Ectodermal cell (in vitro differentiated cells): Measurements from ENCODE around the gene IKZF1.

ENCODE experiments used
- H3K27ac ChIP-seq: 2 replicates; pipeline ENCODE4 v1.7.0; 2013; ENCODE audit warnings: mild to moderate bottlenecking, low read depth, low read length; ENCODE audit not compliant: insufficient read depth, poor library complexity, severe bottlenecking
- H3K27me3 ChIP-seq: 2 replicates; pipeline ENCODE4 v1.7.0; 2013; ENCODE audit warnings: mild to moderate bottlenecking, low read length; ENCODE audit not compliant: insufficient read depth, control insufficient read depth, poor library complexity, severe bottlenecking
- H3K36me3 ChIP-seq: one replicate; pipeline ENCODE4 v1.7.0; 2013; ENCODE audit warnings: low read length; ENCODE audit not compliant: control insufficient read depth, insufficient read depth
- H3K4me1 ChIP-seq: one replicate; pipeline ENCODE4 v1.7.0; 2013; ENCODE audit warnings: low read length; ENCODE audit not compliant: control insufficient read depth, insufficient read depth
- H3K4me3 ChIP-seq: 2 replicates; pipeline ENCODE4 v1.7.0; 2013; ENCODE audit warnings: low read depth, low read length, control low read depth; ENCODE audit not compliant: insufficient read depth
- H3K9me3 ChIP-seq: 2 replicates; pipeline ENCODE4 v1.7.0; 2013; ENCODE audit warnings: mild to moderate bottlenecking, low read length, moderate library complexity; ENCODE audit not compliant: control insufficient read depth
- WGBS, 2 experiments: methylation state at CpG; one replicate each; pipeline ENCODE4 v1.1.7; 2013; ENCODE audit warnings: missing lambda C conversion rate in 2 of 2; 5-methylcytosine and 5-hydroxymethylcytosine counted together

IKZF1 gene

GRCh38 chr7:50317697-50318669, 13.5 kb downstream of the IKZF1 start:
- Histone ChIP-seq H3K27me3 (no peaks in the 10 kb centered on the region), H3K4me3 (no peak overlapping the region), H3K27ac (no peak overlapping the region), H3K4me1 (peaks cover 18% of the 10 kb centered on the region), H3K36me3 (no peaks in the 10 kb centered on the region), H3K9me3 (no peaks in the 10 kb centered on the region)
- 94% methylated on average over 17 of the region's 17 CpGs for WGBS, 2 experiments

DNA sequence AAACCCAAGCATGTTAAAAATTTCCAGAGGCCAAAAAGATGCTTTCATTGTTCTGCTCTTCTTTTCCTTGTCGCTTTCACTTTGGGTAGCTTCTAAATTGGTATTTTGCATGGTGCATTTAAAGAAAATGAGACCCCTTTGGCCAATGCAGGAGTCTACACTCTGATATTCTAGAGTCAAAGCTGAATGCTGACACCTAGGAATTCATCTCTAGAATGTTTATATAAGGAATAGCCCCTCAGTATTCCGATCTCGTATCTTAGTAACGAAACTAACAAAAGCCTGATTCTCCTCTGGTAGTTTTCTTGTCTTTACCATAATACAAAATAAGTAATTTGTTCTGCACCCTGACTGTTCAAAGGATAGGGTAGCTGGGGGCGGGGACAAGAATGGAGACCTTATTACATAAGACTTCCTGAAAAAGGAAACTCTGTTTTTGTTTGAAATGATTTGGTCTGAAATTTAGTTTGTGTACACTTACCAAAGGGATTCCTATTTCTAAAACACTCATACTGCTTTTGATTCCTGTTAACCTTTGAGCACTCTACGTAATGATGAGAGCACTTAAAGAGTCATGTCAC, 17.1 kb downstream of the IKZF1 start:
- no peaks in the 10 kb centered on the region for H3K4me1 ChIP-seq
- no peaks in the 10 kb centered on the region for H3K27me3 ChIP-seq
- WGBS, 2 experiments, result 85 to 95% methylated on average over 3 to 6 of the region's 6 CpGs
- H3K27ac ChIP-seq, result peak overlapping the region; percentile 55
- H3K4me3 ChIP-seq, result no peak overlapping the region
- H3K36me3 ChIP-seq, result no peaks in the 10 kb centered on the region
- no peaks in the 10 kb centered on the region for H3K9me3 ChIP-seq

GRCh38 chr7:50324113-50324512, 19.6 kb downstream of the IKZF1 start:
- H3K36me3 ChIP-seq, result no peaks in the 10 kb centered on the region
- no peaks in the 10 kb centered on the region for H3K9me3 ChIP-seq
- WGBS, 2 experiments, result 84 to 87% methylated on average over 3 of the region's 3 CpGs
- no peak overlapping the region for H3K27ac ChIP-seq
- H3K4me3 ChIP-seq, result no peak overlapping the region
- no peaks in the 10 kb centered on the region for H3K27me3 ChIP-seq
- H3K4me1 ChIP-seq, result no peaks in the 10 kb centered on the region

GRCh38 chr7:50327443-50327842, 22.9 kb downstream of the IKZF1 start:
- 93 to 95% methylated on average over 10 of the region's 10 CpGs for WGBS, 2 experiments
- Histone ChIP-seq H3K27me3 (no peaks in the 10 kb centered on the region), H3K27ac (no peak overlapping the region), H3K9me3 (no peaks in the 10 kb centered on the region), H3K4me1 (no peaks in the 10 kb centered on the region), H3K36me3 (no peaks in the 10 kb centered on the region), H3K4me3 (no peak overlapping the region)

GRCh38 chr7:50329775-50330174, 25.3 kb downstream of the IKZF1 start:
- WGBS, 2 experiments, result 88 to 90% methylated on average over 9 of the region's 9 CpGs
- H3K36me3 ChIP-seq, result no peaks in the 10 kb centered on the region

DNA sequence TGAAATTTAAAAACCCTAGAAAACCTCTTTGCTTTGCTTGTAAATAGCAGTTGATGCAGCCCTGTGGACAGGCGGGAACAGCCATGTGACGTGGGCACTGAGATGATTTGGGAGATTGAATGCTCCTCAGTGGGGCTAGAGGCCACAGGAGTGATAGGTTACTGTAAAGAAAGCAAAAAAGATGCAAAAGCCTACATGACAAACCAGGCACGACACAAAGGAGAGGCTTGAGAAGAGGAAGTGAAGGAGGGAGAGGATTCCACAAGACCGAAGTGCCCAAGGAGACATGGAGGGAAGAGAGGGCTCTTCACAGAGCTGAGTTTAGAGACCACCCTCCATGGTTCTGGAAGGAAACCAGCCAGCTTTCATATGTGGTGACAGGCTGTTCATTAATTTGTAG, 25.7 kb downstream of the IKZF1 start:
- H3K27ac ChIP-seq, result no peak overlapping the region
- WGBS, 2 experiments, result 85 to 88% methylated on average over 4 of the region's 4 CpGs
- H3K27me3 ChIP-seq, result no peaks in the 10 kb centered on the region
- H3K36me3 ChIP-seq, result no peaks in the 10 kb centered on the region
- no peaks in the 10 kb centered on the region for H3K9me3 ChIP-seq
- H3K4me1 ChIP-seq, result no peaks in the 10 kb centered on the region
- no peak overlapping the region for H3K4me3 ChIP-seq

More at GRCh38 chr7:50329775-50330174, 25.3 kb downstream of the IKZF1 start:
- no peaks in the 10 kb centered on the region for H3K9me3 ChIP-seq
- H3K4me1 ChIP-seq, result no peaks in the 10 kb centered on the region
- H3K27me3 ChIP-seq, result no peaks in the 10 kb centered on the region
- no peak overlapping the region for H3K4me3 ChIP-seq
- no peak overlapping the region for H3K27ac ChIP-seq

DNA sequence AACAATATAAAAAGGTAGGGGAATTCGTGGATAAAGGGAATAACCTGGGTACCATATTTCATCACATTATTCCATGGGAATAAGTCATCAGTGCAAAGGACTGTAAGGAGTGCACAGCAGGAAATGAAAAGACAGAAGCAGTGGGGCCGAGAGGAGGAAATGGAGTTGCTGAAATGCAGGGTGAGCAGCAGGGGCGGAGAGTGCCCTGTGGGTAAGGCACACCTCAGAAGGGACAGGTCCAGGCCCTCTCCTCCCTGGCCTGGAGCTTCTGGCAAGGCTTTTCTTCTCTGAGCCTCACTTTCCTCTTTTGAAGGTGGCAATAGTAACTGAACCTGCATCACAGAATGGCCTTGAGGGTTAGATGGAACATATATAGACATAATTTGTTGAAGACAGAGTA, 26.2 kb downstream of the IKZF1 start:
- Histone ChIP-seq H3K27ac (no peak overlapping the region), H3K36me3 (no peaks in the 10 kb centered on the region), H3K4me3 (no peak overlapping the region), H3K27me3 (no peaks in the 10 kb centered on the region), H3K4me1 (no peaks in the 10 kb centered on the region), H3K9me3 (no peaks in the 10 kb centered on the region)
- WGBS, 2 experiments, result 77 to 83% methylated on average over 2 to 3 of the region's 3 CpGs

DNA sequence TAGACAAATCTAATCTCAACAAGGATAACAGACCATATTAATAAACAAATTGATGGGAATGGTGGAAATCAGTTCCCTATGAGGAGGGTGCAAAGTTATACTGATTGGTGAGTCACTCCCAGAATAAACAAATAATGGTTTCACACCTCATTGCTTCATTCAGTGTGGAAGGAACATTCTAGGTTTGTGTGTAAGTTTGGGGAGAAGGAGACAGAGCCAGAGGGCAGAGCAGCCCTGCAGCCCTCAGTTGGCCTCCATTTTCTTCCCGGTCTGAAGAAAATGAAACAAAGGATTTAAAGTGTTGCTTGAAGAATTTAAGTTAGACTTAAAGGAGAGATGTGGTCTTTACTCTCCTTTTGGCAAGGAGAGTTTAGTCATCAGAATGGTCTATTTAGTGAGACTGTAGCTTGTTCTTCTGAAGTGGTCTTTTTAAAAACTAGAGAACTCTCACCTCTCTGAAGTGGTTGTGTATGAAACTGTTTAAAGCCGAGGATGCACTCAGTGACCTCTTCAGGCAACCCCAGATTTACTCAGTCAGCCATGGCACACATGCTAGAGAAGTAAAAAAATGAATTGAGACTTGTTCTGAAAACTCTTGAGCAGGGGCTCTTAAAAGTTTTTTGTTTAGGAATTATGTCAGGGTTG, 27.2 kb downstream of the IKZF1 start:
- H3K36me3 ChIP-seq, result no peaks in the 10 kb centered on the region
- WGBS, 2 experiments, result 83 to 88% methylated on average over 2 of the region's 2 CpGs
- no peaks in the 10 kb centered on the region for H3K27me3 ChIP-seq
- no peak overlapping the region for H3K27ac ChIP-seq
- H3K9me3 ChIP-seq, result no peaks in the 10 kb centered on the region
- H3K4me1 ChIP-seq, result no peaks in the 10 kb centered on the region
- H3K4me3 ChIP-seq, result no peak overlapping the region

DNA sequence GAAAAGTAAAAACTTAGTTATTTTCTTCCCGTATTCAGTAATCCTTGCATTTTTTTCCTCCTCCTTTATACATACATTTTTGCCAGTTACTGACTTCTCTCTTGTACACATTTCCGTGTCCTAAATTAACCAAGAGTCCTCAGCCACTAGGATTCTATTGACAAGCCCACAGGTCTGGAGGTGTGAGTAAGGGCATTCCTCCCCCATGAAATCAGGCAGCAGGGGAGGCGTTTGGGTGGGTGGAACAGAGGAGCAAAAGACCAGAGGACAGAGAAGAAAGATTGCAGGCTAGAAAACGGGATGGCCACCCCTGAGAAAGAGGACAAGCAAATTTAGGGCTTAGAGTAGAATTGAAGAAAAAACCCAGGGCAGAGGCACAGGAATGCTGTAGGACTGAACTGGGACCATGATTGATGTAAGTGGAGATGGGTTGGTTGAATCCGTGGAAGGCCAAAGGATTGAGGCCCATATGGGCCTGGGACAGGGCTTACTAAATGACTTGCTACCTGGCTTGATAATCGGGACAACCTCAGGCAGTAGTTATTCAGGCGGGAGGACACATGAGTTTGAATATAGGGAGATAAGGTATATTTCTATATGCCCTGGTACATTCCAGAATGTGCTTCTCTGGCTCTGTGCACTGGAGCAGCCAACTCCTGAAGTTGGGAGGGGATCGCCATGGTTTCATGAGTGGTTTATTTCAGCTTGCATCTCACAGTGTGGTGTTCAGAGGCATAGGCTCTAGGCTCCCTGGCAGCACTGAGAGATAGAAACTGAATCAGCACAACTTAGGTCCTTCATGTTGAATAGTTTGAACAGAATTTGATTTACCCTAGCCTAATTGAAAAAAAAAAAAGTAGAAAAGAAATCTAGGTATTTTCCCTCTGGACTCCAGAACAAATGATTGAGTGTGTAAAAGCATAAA, 28.0 kb downstream of the IKZF1 start:
- H3K4me3 ChIP-seq, result no peak overlapping the region
- H3K9me3 ChIP-seq, result no peaks in the 10 kb centered on the region
- H3K36me3 ChIP-seq, result no peaks in the 10 kb centered on the region
- WGBS, 2 experiments, result 88% methylated on average over 8 of the region's 8 CpGs
- no peaks in the 10 kb centered on the region for H3K4me1 ChIP-seq
- no peak overlapping the region for H3K27ac ChIP-seq
- H3K27me3 ChIP-seq, result no peaks in the 10 kb centered on the region
